ENCODE measurements around the gene ARL5A. TPM values are rescaled to one million over a fixed set of nuclear protein-coding genes. Genes with fewer than 3 reads are reported as not detected.

ARL5A gene
- total RNA-seq, 8 experiments from 2014 or later = 26.2 to 64.2 (median 29.9) TPM

GRCh38 chr2:151851761-151852160 lies 23.5 kb upstream of the ARL5A start:
- in situ Hi-C loops (cut with MboI; ENCODE audit: low pct_unique_long_range_greater_than_20kb in 2 of 9, low sequenced_read_pairs in 9 of 9, unreplicated experiment in 9 of 9) = no loop called here
- WGBS, 10 experiments = 13 to 92% (median 78%) methylated on average over 1 to 3 of the region's 3 CpGs; no CpG with 5 or more reads in 5 of the 10 experiments
- peaks cover 3 to 6% of the 10 kb centered on the region in 2 donors for H3K4me1 ChIP-seq (replicated peaks in 1 of 2)
- no peak overlapping the region for H3K4me3 ChIP-seq
- peak in 1 of 8 experiments; percentile 71 for ATAC-seq (replicated peaks in 6 of 8)
- H3K27ac ChIP-seq = no peak overlapping the region

DNA sequence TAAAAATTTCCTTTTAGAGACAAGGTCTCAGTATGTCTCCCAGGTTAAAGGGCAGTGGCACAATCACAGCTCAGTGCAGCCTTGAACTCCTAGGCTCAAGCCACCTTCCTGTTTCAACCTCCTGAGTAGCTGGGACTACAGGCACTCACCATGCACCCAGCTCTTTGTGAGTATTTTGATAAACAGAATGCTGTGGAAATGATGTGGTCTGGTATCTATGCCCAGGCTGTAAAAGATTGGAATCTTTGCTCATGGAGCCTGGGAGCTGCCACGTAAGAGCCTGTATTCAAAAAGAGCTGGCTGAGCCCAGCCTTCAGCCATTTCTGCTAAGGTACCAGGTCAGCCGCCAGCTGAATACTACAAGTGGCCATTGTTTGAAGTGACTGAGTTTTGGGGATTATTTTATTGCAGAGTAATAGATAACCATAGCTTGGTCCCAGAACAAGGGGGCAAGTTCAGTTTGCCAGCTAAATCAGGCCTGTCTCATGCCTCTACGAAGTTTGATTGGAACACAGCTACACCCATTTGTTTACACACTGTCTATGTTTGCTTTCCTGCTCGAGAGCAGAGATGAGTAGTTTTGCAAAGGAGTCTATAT lies 21.3 kb upstream of the ARL5A start:
- Histone ChIP-seq H3K27ac (no peak overlapping the region), H3K4me3 (no peak overlapping the region), H3K4me1 (replicated peaks in 1 of 2) (peaks cover 3 to 6% of the 10 kb centered on the region in 2 donors)
- WGBS, 10 experiments = 38 to 100% (median 80%) methylated on average over 1 to 4 of the region's 4 CpGs
- ATAC-seq (replicated peaks in 6 of 8) = peak in 2 of 8 experiments; percentile 38 to 59
- in situ Hi-C loops (cut with MboI; ENCODE audit: low pct_unique_long_range_greater_than_20kb in 2 of 9, low sequenced_read_pairs in 9 of 9, unreplicated experiment in 9 of 9) = no loop called here

GRCh38 chr2:151845884-151846283 lies 17.7 kb upstream of the ARL5A start:
- no peak overlapping the region for H3K27ac ChIP-seq
- no peak overlapping the region for H3K4me3 ChIP-seq
- no peaks in the 10 kb centered on the region for H3K4me1 ChIP-seq (replicated peaks in 1 of 2)
- 56 to 100% (median 92%) methylated on average over 1 to 2 of the region's 2 CpGs for WGBS, 10 experiments
- in situ Hi-C loops (cut with MboI; ENCODE audit: low pct_unique_long_range_greater_than_20kb in 2 of 9, low sequenced_read_pairs in 9 of 9, unreplicated experiment in 9 of 9) = no loop called here
- ATAC-seq (replicated peaks in 6 of 8) = no peak

DNA sequence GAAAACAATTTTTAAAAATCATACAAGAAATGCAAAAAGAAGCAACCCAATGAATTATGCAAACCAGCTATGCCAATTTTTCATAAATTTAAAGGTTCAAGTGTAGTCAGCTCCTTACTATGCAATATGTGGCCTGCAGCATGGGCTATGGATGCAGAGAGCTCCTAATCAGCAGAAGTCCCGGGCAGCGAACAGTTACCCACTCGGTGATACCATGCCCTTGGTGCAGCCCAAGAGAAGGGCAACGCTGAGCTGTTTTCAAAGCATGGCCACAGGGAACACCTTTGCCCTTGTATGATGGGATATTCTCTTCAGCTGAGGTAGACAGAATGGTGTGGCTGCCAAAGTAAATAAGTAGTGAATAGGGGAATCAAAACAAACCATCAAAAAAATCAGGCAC lies 17.3 kb upstream of the ARL5A start:
- ATAC-seq (replicated peaks in 6 of 8) = no peak
- 64 to 100% (median 83%) methylated on average over 1 to 4 of the region's 4 CpGs; no CpG with 5 or more reads in 1 of the 10 experiments for whole genome bisulfite sequencing, 10 experiments
- Histone ChIP-seq H3K4me3 (no peak overlapping the region), H3K4me1 (replicated peaks in 1 of 2) (no peaks in the 10 kb centered on the region), H3K27ac (no peak overlapping the region)
- in situ Hi-C loops (cut with MboI; ENCODE audit: low pct_unique_long_range_greater_than_20kb in 2 of 9, low sequenced_read_pairs in 9 of 9, unreplicated experiment in 9 of 9) = no loop called here

DNA sequence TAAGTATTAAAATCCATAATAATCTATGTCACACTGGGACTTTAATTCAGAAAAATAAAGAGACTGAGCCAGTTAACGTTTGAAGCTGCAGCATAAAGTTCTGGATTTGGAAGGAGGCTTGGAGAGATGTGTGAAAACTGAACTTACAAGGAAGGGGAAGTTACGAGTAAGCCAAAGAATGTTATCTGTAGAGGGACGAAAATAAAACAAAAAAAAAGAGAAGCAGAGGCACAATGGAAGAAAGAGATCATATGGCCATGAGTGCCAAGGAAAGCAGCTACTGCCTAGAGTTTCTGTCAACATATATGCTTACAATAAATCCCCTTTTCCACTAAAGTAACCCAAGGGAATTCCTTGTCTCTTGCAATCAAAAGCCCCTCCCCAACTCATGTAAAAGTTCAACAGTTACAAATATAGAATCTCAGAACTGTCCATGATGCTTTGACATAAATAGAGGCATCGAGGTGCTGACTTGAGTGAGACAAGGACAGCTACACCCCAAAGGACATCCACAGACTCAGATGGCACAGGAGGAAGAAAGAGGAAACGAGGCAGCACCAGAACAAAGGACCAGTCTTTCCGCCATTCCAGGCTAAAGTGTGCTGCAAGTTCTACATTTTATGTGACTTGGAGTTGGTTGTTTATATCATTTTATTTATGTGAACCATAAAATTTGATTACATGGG lies 16.1 kb upstream of the ARL5A start:
- in situ Hi-C loops (cut with MboI; ENCODE audit: low pct_unique_long_range_greater_than_20kb in 2 of 9, low sequenced_read_pairs in 9 of 9, unreplicated experiment in 9 of 9) = no loop called here
- H3K4me1 ChIP-seq (replicated peaks in 1 of 2) = no peaks in the 10 kb centered on the region
- H3K27ac ChIP-seq = no peak overlapping the region
- H3K4me3 ChIP-seq = no peak overlapping the region
- 38 to 100% (median 68%) methylated on average over 1 to 6 of the region's 6 CpGs for WGBS, 10 experiments
- ATAC-seq (replicated peaks in 6 of 8) = no peak

DNA sequence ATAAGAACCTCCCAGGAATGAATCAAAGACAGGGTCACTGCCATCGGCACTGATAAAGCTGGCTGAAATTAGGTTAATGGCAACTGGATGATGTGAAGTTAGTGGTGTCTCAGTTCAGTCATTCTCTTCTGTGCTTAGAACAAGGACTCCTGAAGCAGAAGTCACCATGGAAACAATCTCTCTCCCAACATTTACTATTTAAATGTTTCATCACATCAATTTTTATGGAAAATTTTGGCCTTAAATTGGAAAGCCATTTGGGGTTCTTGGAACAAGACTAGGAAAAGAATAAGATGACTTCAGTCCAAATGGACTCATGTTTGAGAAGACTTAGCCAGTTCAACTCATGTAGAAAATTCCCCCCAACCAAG lies 15.5 kb upstream of the ARL5A start:
- Histone ChIP-seq H3K4me3 (no peak overlapping the region), H3K27ac (no peak overlapping the region), H3K4me1 (replicated peaks in 1 of 2) (no peaks in the 10 kb centered on the region)
- 80 to 100% (median 100%) methylated on average over 1 of the region's 1 CpG; no CpG with 5 or more reads in 5 of the 10 experiments for WGBS, 10 experiments
- in situ Hi-C loops (cut with MboI; ENCODE audit: low pct_unique_long_range_greater_than_20kb in 2 of 9, low sequenced_read_pairs in 9 of 9, unreplicated experiment in 9 of 9) = no loop called here
- ATAC-seq (replicated peaks in 6 of 8) = no peak

GRCh38 chr2:151842830-151843690 lies 14.8 kb upstream of the ARL5A start:
- Histone ChIP-seq H3K4me3 (no peak overlapping the region), H3K27ac (no peak overlapping the region), H3K4me1 (replicated peaks in 1 of 2) (no peaks in the 10 kb centered on the region)
- ATAC-seq (replicated peaks in 6 of 8) = no peak
- in situ Hi-C loops (cut with MboI; ENCODE audit: low pct_unique_long_range_greater_than_20kb in 2 of 9, low sequenced_read_pairs in 9 of 9, unreplicated experiment in 9 of 9) = no loop called here
- 10 to 83% (median 64%) methylated on average over 2 to 7 of the region's 8 CpGs; no CpG with 5 or more reads in 3 of the 10 experiments for WGBS, 10 experiments

DNA sequence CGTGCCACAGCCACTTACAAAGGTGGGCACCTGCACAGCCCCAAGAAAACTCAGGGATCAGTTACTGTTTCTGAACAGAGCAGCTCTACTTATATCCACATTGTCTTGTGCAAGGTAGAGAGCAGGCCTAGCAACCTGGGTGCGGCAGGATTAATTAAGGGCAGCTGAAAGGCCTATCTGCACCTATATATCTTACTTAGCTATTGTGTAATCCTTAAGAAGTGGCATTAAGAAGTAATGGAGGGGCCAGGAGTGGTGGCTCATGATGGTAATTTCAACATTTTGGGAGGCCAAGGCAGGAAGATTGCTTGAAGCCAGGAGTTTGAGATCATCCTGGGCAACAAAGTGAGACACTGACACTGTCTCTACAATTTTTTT lies 12.8 kb upstream of the ARL5A start:
- Histone ChIP-seq H3K27ac (no peak overlapping the region), H3K4me1 (replicated peaks in 1 of 2) (no peaks in the 10 kb centered on the region), H3K4me3 (no peak overlapping the region)
- no peak for ATAC-seq (replicated peaks in 6 of 8)
- in situ Hi-C loops (cut with MboI; ENCODE audit: low pct_unique_long_range_greater_than_20kb in 2 of 9, low sequenced_read_pairs in 9 of 9, unreplicated experiment in 9 of 9) = no loop called here
- 70 to 100% (median 88%) methylated on average over 1 to 2 of the region's 2 CpGs; no CpG with 5 or more reads in 5 of the 10 experiments for WGBS, 10 experiments

DNA sequence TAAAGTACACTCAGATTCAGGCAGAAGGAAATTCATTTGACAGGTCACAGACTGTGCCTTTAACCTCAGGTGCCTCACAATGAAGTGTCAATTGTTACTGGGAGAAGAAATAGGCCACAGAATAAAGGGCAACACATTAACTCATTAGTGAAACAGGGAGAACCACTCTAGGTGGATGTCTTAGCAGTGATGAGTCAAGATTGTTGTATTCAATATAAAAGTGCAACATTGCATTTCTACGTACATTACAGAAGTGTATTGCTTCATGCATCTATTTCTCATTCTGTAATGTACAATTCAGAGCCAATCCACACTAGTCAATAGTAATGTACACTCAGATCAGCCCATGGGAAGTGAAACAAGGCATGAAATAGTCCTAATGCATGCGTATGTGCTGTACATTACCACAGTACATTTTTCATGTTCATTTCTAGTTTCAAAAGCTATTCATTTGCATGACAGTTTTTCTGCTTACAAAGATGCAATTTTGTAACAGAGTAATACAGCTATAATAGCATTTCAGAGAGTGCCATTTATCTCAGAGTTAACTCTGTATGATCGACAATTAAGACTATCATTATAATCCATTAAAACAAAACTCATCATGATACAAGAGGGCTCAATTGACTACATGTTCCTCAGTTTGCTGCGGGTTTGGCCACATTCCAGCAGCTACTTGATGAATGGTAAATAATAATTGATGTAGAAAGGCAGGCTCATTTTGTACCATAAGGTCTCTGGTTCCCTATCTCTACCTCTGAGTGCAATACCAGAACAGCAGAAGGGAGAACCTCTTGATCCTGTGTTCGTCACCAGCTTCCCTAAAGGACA lies 12.2 kb upstream of the ARL5A start:
- Histone ChIP-seq H3K4me3 (no peak overlapping the region), H3K4me1 (replicated peaks in 1 of 2) (no peaks in the 10 kb centered on the region), H3K27ac (no peak overlapping the region)
- in situ Hi-C loops (cut with MboI; ENCODE audit: low pct_unique_long_range_greater_than_20kb in 2 of 9, low sequenced_read_pairs in 9 of 9, unreplicated experiment in 9 of 9) = no loop called here
- peak in 6 of 8 experiments; percentile 47 to 94 (median 62) for ATAC-seq (replicated peaks in 6 of 8)
- WGBS, 10 experiments = 30 to 100% (median 80%) methylated on average over 1 to 4 of the region's 5 CpGs; no CpG with 5 or more reads in 1 of the 10 experiments

GRCh38 chr2:151837926-151838325 lies 9.7 kb upstream of the ARL5A start:
- no peaks in the 10 kb centered on the region for H3K4me1 ChIP-seq (replicated peaks in 1 of 2)
- in situ Hi-C loops (cut with MboI; ENCODE audit: low pct_unique_long_range_greater_than_20kb in 2 of 9, low sequenced_read_pairs in 9 of 9, unreplicated experiment in 9 of 9) = no loop called here
- H3K27ac ChIP-seq = no peak overlapping the region
- H3K4me3 ChIP-seq = no peak overlapping the region
- 17 to 81% (median 57%) methylated on average over 1 to 3 of the region's 3 CpGs; no CpG with 5 or more reads in 1 of the 10 experiments for WGBS, 10 experiments
- ATAC-seq (replicated peaks in 6 of 8) = no peak

DNA sequence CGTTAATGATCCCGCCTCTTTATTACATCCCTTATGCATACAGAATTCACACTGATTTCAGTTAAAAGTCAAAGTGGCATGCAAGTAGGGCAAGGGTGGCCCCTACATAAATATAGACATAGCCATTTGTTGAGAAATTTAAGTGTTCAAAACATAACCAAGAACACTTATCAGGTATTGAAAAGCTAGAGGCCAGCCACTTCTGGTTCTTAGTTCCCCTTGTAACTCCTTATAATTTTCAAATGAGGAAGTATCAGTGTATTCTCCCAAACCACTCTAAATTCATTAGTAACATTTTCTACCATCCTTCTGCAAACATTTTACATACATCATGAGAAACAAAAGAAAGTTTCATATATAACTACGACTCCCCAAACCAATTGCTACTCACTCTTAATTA lies 5.8 kb upstream of the ARL5A start:
- WGBS, 10 experiments = 83 to 100% (median 94%) methylated on average over 2 to 3 of the region's 3 CpGs; no CpG with 5 or more reads in 2 of the 10 experiments
- H3K4me3 ChIP-seq = no peak overlapping the region
- in situ Hi-C loops (cut with MboI; ENCODE audit: low pct_unique_long_range_greater_than_20kb in 2 of 9, low sequenced_read_pairs in 9 of 9, unreplicated experiment in 9 of 9) = no loop called here
- no peaks in the 10 kb centered on the region for H3K4me1 ChIP-seq (replicated peaks in 1 of 2)
- no peak overlapping the region for H3K27ac ChIP-seq
- ATAC-seq (replicated peaks in 6 of 8) = no peak

- Histone ChIP-seq H3K27ac (no peak overlapping the region), H3K4me1 (replicated peaks in 1 of 2) (peaks cover 7 to 13% of the 10 kb centered on the region in 2 donors), H3K4me3 (no peak overlapping the region)
- no peak for ATAC-seq (replicated peaks in 6 of 8)
- WGBS, 10 experiments = 33 to 100% (median 94%) methylated on average over 1 to 2 of the region's 2 CpGs; no CpG with 5 or more reads in 1 of the 10 experiments
- in situ Hi-C loops (cut with MboI; ENCODE audit: low pct_unique_long_range_greater_than_20kb in 2 of 9, low sequenced_read_pairs in 9 of 9, unreplicated experiment in 9 of 9) = no loop called here
Observed at GRCh38 chr2:151830961-151831360, 2.7 kb upstream of the ARL5A start.

Data from motor neuron (in vitro differentiated cells).